ENCODE data around the gene SARM1. TPM values are rescaled to one million over a fixed set of nuclear protein-coding genes. Genes with fewer than 3 reads are reported as not detected.

Gene SARM1
- total and polyA plus RNA-seq, 2 of the 13 experiments (the other 11 are each of a cell fraction or from before 2014, with no cell fraction given), result 0.73 to 0.86 TPM

- TF ChIP-seq, protein P1, sequence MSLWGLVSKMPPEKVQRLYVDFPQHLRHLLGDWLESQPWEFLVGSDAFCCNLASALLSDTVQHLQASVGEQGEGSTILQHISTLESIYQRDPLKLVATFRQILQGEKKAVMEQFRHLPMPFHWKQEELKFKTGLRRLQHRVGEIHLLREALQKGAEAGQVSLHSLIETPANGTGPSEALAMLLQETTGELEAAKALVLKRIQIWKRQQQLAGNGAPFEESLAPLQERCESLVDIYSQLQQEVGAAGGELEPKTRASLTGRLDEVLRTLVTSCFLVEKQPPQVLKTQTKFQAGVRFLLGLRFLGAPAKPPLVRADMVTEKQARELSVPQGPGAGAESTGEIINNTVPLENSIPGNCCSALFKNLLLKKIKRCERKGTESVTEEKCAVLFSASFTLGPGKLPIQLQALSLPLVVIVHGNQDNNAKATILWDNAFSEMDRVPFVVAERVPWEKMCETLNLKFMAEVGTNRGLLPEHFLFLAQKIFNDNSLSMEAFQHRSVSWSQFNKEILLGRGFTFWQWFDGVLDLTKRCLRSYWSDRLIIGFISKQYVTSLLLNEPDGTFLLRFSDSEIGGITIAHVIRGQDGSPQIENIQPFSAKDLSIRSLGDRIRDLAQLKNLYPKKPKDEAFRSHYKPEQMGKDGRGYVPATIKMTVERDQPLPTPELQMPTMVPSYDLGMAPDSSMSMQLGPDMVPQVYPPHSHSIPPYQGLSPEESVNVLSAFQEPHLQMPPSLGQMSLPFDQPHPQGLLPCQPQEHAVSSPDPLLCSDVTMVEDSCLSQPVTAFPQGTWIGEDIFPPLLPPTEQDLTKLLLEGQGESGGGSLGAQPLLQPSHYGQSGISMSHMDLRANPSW (CRISPR knock-in tag; IDR thresholded peaks at IDR 0.05; ENCODE audit: borderline replicate concordance), result 0 out of 2 replicates have a peak, but pooled peaks have one; percentile 76
- TF ChIP-seq SKI (IDR thresholded peaks at IDR 0.05; ENCODE audit: partially characterized antibody) (peak; percentile 95), CEBPG (CRISPR knock-in tag; IDR thresholded peaks at IDR 0.05) (peak; percentile 91), MEF2D (CRISPR knock-in tag; IDR thresholded peaks at IDR 0.05) (peak; percentile 58; the same call in 1 of the 2 replicates), ZNF335 (CRISPR knock-in tag; IDR thresholded peaks at IDR 0.05) (peak; percentile 67), ZBTB7A (CRISPR knock-in tag; IDR thresholded peaks at IDR 0.05) (peak; percentile 64; the same call in 1 of the 2 replicates), ZBTB37 (CRISPR knock-in tag; IDR thresholded peaks at IDR 0.05) (peak; percentile 32; the same call in 1 of the 2 replicates), CREM (IDR thresholded peaks at IDR 0.05) (peak; percentile 90), CREM (CRISPR knock-in tag; IDR thresholded peaks at IDR 0.05) (no peak), ZEB1 (IDR thresholded peaks at IDR 0.05; ENCODE audit: insufficient replicate concordance, low read depth) (peak; percentile 85), ZNF441 (CRISPR knock-in tag; IDR thresholded peaks at IDR 0.05; ENCODE audit: borderline replicate concordance) (no peak; the same call in 1 of the 2 replicates), NRL (CRISPR knock-in tag; IDR thresholded peaks at IDR 0.05; ENCODE audit: borderline replicate concordance) (peak; percentile 76; the same call in 1 of the 2 replicates), ZSCAN21 (CRISPR knock-in tag; IDR thresholded peaks at IDR 0.05; ENCODE audit: borderline replicate concordance) (peak; percentile 75; the same call in 1 of the 2 replicates), ZMYM4 (CRISPR knock-in tag; IDR thresholded peaks at IDR 0.05) (peak; percentile 63), ZSCAN30 (CRISPR knock-in tag; IDR thresholded peaks at IDR 0.05) (no peak), KAT2B (IDR thresholded peaks at IDR 0.05; ENCODE audit: borderline replicate concordance, low read depth, low read length) (peak; percentile 59; the same call in 1 of the 2 replicates), ZNF883 (CRISPR knock-in tag; IDR thresholded peaks at IDR 0.05; ENCODE audit: not compliant biosample characterization) (peak; percentile 60), NFYC (CRISPR knock-in tag; IDR thresholded peaks at IDR 0.05) (no peak), HDAC1 (CRISPR knock-in tag; IDR thresholded peaks at IDR 0.05) (peak; percentile 84), JUN (CRISPR knock-in tag; IDR thresholded peaks at IDR 0.05) (peak; percentile 87), ESRRA (CRISPR knock-in tag; IDR thresholded peaks at IDR 0.05; ENCODE audit: low read depth) (peak; percentile 78), NCOA1 (CRISPR knock-in tag; IDR thresholded peaks at IDR 0.05) (no peak; the same call in 1 of the 2 replicates)
- TF ChIP-seq, protein P2, sequence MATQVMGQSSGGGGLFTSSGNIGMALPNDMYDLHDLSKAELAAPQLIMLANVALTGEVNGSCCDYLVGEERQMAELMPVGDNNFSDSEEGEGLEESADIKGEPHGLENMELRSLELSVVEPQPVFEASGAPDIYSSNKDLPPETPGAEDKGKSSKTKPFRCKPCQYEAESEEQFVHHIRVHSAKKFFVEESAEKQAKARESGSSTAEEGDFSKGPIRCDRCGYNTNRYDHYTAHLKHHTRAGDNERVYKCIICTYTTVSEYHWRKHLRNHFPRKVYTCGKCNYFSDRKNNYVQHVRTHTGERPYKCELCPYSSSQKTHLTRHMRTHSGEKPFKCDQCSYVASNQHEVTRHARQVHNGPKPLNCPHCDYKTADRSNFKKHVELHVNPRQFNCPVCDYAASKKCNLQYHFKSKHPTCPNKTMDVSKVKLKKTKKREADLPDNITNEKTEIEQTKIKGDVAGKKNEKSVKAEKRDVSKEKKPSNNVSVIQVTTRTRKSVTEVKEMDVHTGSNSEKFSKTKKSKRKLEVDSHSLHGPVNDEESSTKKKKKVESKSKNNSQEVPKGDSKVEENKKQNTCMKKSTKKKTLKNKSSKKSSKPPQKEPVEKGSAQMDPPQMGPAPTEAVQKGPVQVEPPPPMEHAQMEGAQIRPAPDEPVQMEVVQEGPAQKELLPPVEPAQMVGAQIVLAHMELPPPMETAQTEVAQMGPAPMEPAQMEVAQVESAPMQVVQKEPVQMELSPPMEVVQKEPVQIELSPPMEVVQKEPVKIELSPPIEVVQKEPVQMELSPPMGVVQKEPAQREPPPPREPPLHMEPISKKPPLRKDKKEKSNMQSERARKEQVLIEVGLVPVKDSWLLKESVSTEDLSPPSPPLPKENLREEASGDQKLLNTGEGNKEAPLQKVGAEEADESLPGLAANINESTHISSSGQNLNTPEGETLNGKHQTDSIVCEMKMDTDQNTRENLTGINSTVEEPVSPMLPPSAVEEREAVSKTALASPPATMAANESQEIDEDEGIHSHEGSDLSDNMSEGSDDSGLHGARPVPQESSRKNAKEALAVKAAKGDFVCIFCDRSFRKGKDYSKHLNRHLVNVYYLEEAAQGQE (IDR thresholded peaks at IDR 0.05; ENCODE audit: borderline replicate concordance in 1 of 2, low read depth in 1 of 2, low read length in 2 of 2), result no peak; a peak in 1 of 4 replicates
Measured at GRCh38 chr17:28370035-28370743, 1.3 kb upstream of the SARM1 start, which contains the start of gene VTN (continued).
